GM19351 (cell line): Measurements from ENCODE around the gene CSAG2.
"Not testable (repeated sequence)": the region's sequence is repeated elsewhere in the genome, so short reads cannot be mapped to it uniquely, and the experiment has no call there.

Experiments
- ATAC-seq: cut with Tn5 transposase; IDR thresholded peaks from one replicate; pipeline ENCODE4 v1.9.1; 2021; ENCODE audit warnings: mild to moderate bottlenecking, moderate library complexity; ENCODE audit not compliant: unreplicated experiment

Gene CSAG2, protein sequence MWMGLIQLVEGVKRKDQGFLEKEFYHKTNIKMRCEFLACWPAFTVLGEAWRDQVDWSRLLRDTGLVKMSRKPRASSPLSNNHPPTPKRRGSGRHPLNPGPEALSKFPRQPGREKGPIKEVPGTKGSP

GRCh38 chrX:152709173-152709572 is at the start of gene CSAG2:
CSAG2 (minus strand) TSS chrX:152709273; CDS start chrX:152709112, 161 bp downstream.
- not testable (repeated sequence) for ATAC-seq

DNA sequence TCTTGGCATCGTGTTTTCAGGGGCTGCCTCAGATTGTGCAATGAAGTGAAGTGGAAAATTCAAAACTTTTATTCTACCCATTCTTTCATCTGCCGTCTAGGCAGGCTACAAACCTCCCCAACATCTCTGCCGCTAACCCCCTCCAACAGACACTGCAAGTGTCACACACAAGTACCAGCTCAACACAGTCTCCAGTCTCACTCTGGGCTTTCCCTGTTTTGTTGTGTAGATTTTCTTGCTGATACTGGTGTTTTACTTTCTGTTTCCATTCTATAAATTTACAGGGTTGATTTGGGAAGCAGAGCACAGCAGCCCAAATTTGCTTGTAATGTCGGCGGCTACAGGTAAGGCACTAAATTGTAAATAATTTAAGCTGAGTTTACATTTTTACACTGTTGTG is 45.8 kb upstream of the CSAG2 start:
- not testable (repeated sequence) for ATAC-seq

DNA sequence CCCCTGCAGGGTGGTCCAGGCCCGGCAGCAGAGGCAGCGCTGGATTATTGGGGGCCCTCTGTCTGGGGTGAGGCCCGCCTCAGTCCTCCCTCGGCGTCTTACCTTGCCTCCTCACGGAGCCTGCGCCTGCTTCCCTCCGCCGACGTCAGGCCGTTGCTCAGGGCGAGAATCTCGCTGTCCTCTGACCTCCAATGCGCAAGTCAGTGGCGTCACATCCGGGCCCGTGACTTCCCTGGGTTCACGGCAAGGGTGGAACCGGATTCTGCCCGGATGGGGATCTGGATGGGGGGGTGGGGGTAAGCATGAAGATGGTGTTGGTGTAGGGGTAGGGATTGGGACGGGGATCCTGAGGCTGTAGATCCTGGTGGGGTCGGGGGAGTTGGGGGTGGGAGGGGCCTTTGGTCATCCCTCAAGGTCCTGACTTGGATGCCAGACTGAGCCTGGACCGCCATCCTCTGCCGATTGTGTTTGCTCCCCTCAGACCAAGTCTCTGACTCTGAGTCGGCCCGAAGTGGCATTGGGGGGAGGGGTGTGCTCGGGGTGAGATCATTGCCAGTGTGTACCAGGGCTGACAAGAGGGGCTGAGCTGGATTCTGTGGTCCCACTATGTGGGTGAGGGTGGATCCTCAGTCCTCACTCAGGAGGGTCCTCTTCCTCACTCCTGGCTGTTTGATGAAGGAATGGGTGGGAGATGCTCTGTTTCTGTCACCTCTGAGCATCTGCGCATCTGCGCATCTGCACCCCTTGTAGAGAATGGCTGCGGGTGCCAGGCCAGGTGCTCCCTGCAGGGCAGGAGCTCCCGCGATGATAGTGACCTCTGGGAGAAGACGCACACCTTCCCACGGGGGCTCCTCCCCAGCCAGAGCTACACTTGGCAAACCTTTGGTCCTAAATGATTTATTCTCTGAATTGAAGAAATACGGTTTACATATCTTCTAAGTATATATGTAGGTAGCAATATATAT is 44.9 kb upstream of the CSAG2 start, which contains the start of gene MAGEA2:
TSS of gene MAGEA2 (minus strand) at position 157 of the 965 bp plus-strand sequence. CDS start 2,479 bp downstream, outside the sequence.
- ATAC-seq, result not testable (repeated sequence)

GRCh38 chrX:152738560-152738959 is 29.5 kb upstream of the CSAG2 start:
- no peak for ATAC-seq

DNA sequence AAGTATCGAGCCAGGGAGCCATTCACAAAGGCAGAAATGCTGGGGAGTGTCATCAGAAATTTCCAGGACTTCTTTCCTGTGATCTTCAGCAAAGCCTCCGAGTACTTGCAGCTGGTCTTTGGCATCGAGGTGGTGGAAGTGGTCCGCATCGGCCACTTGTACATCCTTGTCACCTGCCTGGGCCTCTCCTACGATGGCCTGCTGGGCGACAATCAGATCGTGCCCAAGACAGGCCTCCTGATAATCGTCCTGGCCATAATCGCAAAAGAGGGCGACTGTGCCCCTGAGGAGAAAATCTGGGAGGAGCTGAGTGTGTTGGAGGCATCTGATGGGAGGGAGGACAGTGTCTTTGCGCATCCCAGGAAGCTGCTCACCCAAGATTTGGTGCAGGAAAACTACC is 27.5 kb upstream of the CSAG2 start:
- ATAC-seq, result not testable (repeated sequence)

GRCh38 chrX:152735860-152736511 is 26.9 kb upstream of the CSAG2 start:
- no peak for ATAC-seq

DNA sequence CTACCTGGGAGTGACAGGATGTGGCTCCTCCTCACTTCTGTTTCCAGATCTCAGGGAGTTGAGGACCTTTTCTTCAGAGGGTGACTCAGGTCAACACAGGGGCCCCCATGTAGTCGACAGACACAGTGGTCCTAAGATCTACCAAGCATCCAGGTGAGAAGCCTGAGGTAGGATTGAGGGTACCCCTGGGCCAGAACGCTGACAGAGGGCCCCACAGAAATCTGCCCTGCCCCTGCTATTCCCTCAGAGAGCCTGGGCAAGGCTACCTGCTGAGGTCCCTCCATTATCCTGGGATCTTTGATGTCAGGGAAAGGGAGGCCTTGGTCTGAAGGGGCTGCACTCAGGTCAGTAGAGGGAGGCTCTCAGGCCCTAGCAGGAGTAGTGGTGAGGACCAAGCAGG is 26.0 kb upstream of the CSAG2 start:
- no peak for ATAC-seq

DNA sequence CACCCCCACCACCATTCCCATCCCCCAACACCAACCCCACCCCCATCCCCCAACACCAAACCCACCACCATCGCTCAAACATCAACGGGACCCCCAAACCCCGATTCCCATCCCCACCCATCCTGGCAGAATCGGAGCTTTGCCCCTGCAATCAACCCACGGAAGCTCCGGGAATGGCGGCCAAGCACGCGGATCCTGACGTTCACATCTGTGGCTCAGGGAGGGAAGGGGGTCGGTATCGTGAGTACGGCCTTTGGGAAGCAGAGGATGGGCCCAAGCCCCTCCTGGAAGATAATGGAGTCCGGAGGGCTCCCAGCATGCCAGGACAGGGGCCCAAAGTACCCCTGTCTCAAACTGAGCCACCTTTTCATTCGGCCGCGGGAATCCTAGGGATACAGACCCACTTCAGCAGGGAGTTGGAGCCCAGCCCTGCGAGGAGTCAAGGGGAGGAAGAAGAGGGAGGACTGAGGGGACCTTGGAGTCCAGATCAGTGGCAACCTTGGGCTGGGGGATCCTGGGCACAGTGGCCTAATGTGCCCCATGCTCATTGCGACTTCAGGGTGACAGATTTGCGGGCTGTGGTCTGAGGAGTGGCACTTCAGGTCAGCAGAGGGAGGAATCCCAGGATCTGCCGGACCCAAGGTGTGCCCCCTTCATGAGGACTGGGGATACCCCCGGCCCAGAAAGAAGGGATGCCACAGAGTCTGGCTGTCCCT is 25.2 kb upstream of the CSAG2 start:
- not testable (repeated sequence) for ATAC-seq

DNA sequence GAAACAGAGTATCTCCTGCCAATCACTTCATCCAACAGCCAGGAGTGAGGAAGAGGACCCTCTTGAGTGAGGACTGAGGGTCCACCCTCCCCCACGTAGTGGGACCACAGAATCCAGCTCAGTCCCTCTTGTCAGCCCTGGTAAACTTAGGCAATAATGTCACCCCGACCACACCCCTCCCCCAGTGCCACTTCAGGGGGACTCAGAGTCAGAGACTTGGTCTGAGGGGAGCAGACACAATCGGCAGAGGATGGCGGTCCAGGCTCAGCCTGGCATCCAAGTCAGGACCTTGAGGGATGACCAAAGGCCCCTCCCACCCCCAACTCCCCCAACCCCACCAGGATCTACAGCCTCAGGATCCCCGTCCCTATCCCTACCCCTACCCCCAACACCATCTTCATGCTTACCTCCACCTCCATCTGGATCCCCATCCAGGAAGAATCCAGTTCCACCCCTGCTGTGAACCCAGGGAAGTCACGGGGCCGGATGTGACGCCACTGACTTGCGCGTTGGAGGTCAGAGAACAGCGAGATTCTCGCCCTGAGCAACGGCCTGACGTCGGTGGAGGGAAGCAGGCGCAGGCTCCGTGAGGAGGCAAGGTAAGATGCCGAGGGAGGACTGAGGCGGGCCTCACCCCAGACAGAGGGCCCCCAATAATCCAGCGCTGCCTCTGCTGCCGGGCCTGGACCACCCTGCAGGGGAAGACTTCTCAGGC is 24.3 kb upstream of the CSAG2 start, which contains the start of the genes CSAG1 and MAGEA12:
TSS of gene CSAG1 (minus strand) at position 461 of the 715 bp plus-strand sequence. CDS start 1,261 bp downstream, outside the sequence.
TSS of gene MAGEA12 (plus strand) at position 497 of the 715 bp plus-strand sequence. CDS start 2,405 bp downstream, outside the sequence.
- no peak for ATAC-seq

DNA sequence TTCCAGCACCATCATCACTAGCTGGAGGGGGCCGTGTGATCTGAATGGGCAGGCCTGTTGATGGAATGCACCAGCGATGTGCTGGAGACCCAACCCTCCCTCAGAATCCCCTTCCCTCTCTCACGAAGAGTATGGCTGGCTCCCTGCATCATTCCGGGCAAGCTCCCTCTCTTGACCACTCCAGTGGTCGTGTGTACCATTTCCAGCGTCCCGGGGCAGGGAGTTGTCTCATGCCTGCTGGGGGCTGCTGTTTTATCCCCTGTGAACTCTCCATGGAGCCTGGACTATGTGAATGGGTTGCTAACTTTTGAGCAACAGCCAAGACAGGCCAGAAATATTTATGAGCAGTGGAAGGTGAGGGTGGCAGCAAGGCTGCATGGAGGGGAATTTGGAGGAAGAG is 16.3 kb upstream of the CSAG2 start:
- no peak for ATAC-seq

- not testable (repeated sequence) for ATAC-seq
Measured at GRCh38 chrX:152713815-152714787, 5.0 kb upstream of the CSAG2 start, which contains the start of gene MAGEA2B. MAGEA2B (plus strand) TSS chrX:152714628; CDS start chrX:152717107, 2,479 bp downstream.

GRCh38 chrX:152713195-152713594 is 4.1 kb upstream of the CSAG2 start:
- not testable (repeated sequence) for ATAC-seq

- ATAC-seq, result not testable (repeated sequence)
Measured at GRCh38 chrX:152706500-152706899, 2.6 kb downstream of the CSAG2 start.

DNA sequence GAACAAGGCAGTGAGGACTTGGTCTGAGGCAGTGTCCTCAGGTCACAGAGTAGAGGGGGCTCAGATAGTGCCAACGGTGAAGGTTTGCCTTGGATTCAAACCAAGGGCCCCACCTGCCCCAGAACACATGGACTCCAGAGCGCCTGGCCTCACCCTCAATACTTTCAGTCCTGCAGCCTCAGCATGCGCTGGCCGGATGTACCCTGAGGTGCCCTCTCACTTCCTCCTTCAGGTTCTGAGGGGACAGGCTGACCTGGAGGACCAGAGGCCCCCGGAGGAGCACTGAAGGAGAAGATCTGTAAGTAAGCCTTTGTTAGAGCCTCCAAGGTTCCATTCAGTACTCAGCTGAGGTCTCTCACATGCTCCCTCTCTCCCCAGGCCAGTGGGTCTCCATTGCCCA is 8.7 kb downstream of the CSAG2 start:
- not testable (repeated sequence) for ATAC-seq

DNA sequence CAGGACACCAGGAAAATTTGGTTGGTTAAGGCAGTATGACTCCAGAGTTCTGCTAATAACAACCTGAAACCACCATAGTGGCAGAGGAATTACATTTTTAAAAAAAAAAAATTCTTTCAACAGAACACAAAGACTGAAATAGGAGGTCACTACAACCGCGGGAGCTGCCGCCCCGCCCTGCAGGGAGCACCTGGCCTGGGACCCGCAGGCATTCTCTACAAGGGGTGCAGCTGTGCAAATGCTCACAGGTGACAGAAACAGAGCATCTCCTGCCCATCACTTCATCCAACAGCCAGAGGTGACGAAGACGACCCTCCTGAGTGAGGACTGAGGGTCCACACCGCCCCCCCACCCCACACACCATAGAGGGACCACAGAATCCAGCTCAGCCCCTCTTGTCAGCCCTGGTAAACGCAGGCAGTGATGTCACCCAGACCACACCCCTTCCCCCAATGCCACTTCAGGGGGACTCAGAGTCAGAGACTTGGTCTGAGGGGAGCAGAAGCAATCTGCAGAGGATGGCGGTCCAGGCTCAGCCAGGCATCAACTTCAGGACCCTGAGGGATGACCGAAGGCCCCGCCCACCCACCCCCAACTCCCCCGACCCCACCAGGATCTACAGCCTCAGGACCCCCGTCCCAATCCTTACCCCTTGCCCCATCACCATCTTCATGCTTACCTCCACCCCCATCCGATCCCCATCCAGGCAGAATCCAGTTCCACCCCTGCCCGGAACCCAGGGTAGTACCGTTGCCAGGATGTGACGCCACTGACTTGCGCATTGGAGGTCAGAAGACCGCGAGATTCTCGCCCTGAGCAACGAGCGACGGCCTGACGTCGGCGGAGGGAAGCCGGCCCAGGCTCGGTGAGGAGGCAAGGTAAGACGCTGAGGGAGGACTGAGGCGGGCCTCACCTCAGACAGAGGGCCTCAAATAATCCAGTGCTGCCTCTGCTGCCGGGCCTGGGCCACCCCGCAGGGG is 10.8 kb downstream of the CSAG2 start, which contains the start of gene MAGEA3:
TSS of gene MAGEA3 (plus strand) at position 843 of the 980 bp plus-strand sequence. CDS start 2,039 bp downstream, outside the sequence.
- not testable (repeated sequence) for ATAC-seq

DNA sequence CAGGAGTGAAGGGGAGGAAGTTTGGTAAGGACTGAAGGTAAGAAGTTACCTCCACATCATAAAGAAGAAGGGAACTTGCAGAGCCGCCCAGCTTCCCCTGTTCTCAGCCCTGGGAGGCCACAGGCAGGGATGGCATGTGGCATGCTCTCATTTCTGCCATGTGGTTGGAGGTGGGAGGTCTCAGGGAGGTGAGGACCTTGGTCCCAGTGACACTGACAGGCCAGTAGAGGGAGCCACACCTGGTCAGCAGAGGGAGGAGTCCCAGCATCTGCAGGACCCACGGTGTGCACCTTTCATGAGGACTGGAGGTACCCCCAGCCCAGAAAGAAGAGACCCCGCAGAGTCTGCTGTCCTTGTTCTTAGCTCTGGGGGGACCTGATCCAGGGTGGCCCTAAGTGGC is 28.1 kb downstream of the CSAG2 start:
- peak; percentile 98 for ATAC-seq

- not testable (repeated sequence) for ATAC-seq
Measured at GRCh38 chrX:152674652-152675051, 34.4 kb downstream of the CSAG2 start.
